GM12878 (cell line): Measurements from ENCODE around the gene PDSS2.

Experiments used
- CHD1 ChIP-seq: IDR thresholded peaks from 2 replicates; pipeline ENCODE4 v1.6.1; 2012; ENCODE audit warnings: low read depth, low read length, improper control_type of control experiment
- CHD4 ChIP-seq: fragments of 200-600 bp; sonication (generic); IDR thresholded peaks from 2 replicates; pipeline ENCODE4 v1.6.1; 2016; ENCODE audit warnings: mild to moderate bottlenecking
- ETV6 ChIP-seq, 2 experiments: fragments of 450-650 bp in 1 of 2; IDR thresholded peaks in 1 of 2; conservative IDR thresholded peaks in 1 of 2; 2 replicates each; pipeline ENCODE4 v1.6.1; 2014; ENCODE audit warnings: antibody characterized with exemption in 1 of 2, borderline replicate concordance in 1 of 2, low read depth in 1 of 2, mild to moderate bottlenecking in 1 of 2, moderate library complexity in 1 of 2
- EZH2 ChIP-seq: IDR thresholded peaks from 2 replicates; pipeline ENCODE4 v1.6.1; 2012; ENCODE audit warnings: low read depth, mild to moderate bottlenecking, control low read depth, inconsistent platforms, low read length, borderline replicate concordance; ENCODE audit not compliant: control insufficient read depth
- MTA2 ChIP-seq: fragments of 450-650 bp; IDR thresholded peaks from 2 replicates; pipeline ENCODE4 v1.6.1; 2016; ENCODE audit warnings: low read depth, mild to moderate bottlenecking, moderate library complexity
- NR2C2 ChIP-seq: IDR thresholded peaks from 2 replicates; pipeline ENCODE4 v1.6.1; 2011; ENCODE audit warnings: borderline replicate concordance, low read depth; ENCODE audit not compliant: control insufficient read depth, insufficient read length
- POLR2A ChIP-seq: IDR thresholded peaks from 2 replicates; pipeline ENCODE4 v1.6.1; 2011; ENCODE audit warnings: low read depth, mild to moderate bottlenecking, low read length
- POLR2AphosphoS5 ChIP-seq: IDR thresholded peaks from 2 replicates; pipeline ENCODE4 v1.6.1; 2011; ENCODE audit warnings: mild to moderate bottlenecking, low read length, inconsistent platforms
- TF ChIP-seq, protein P1 (sequence below), 3 experiments: IDR thresholded peaks in 2 of 3; conservative IDR thresholded peaks in 1 of 3; 2 replicates each; pipeline ENCODE4 v1.5.1; 2011; ENCODE audit warnings: low read depth in 3 of 3, low read length in 3 of 3, mild to moderate bottlenecking in 3 of 3, control low read depth in 2 of 3, moderate library complexity in 2 of 3, inconsistent platforms in 1 of 3, mixed read lengths in 1 of 3; ENCODE audit not compliant: control insufficient read depth in 2 of 3, insufficient read depth in 1 of 3; ENCODE audit errors: extremely low read depth in 1 of 3
- TF ChIP-seq, protein P2 (sequence below): fragments of 450-650 bp; IDR thresholded peaks from 2 replicates; pipeline ENCODE4 v1.6.1; 2017; ENCODE audit warnings: mild to moderate bottlenecking, low read depth, inconsistent platforms; ENCODE audit not compliant: poor library complexity, severe bottlenecking
- TF ChIP-seq, protein P3 (sequence below): IDR thresholded peaks from 2 replicates; pipeline ENCODE4 v1.6.1; 2012; ENCODE audit warnings: low read length, inconsistent platforms

- TF ChIP-seq, protein P1, sequence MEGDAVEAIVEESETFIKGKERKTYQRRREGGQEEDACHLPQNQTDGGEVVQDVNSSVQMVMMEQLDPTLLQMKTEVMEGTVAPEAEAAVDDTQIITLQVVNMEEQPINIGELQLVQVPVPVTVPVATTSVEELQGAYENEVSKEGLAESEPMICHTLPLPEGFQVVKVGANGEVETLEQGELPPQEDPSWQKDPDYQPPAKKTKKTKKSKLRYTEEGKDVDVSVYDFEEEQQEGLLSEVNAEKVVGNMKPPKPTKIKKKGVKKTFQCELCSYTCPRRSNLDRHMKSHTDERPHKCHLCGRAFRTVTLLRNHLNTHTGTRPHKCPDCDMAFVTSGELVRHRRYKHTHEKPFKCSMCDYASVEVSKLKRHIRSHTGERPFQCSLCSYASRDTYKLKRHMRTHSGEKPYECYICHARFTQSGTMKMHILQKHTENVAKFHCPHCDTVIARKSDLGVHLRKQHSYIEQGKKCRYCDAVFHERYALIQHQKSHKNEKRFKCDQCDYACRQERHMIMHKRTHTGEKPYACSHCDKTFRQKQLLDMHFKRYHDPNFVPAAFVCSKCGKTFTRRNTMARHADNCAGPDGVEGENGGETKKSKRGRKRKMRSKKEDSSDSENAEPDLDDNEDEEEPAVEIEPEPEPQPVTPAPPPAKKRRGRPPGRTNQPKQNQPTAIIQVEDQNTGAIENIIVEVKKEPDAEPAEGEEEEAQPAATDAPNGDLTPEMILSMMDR (IDR thresholded peaks at IDR 0.05 in 2 of 3, conservative IDR thresholded peaks at IDR 0.05 in 1 of 3; ENCODE audit: control insufficient read depth in 2 of 3, extremely low read depth in 1 of 3, insufficient read depth in 1 of 3, low read depth in 3 of 3, low read length in 3 of 3) = no peak
- TF ChIP-seq EZH2 (no peak), CHD4 (no peak), POLR2A (no peak), ETV6 (conservative IDR thresholded peaks at IDR 0.05 in 1 of 2, IDR thresholded peaks at IDR 0.05 in 1 of 2; ENCODE audit: borderline replicate concordance in 1 of 2, low read depth in 1 of 2) (no peak), NR2C2 (no peak), CHD1 (no peak), POLR2AphosphoS5 (no peak), MTA2 (no peak)
- TF ChIP-seq, protein P2, sequence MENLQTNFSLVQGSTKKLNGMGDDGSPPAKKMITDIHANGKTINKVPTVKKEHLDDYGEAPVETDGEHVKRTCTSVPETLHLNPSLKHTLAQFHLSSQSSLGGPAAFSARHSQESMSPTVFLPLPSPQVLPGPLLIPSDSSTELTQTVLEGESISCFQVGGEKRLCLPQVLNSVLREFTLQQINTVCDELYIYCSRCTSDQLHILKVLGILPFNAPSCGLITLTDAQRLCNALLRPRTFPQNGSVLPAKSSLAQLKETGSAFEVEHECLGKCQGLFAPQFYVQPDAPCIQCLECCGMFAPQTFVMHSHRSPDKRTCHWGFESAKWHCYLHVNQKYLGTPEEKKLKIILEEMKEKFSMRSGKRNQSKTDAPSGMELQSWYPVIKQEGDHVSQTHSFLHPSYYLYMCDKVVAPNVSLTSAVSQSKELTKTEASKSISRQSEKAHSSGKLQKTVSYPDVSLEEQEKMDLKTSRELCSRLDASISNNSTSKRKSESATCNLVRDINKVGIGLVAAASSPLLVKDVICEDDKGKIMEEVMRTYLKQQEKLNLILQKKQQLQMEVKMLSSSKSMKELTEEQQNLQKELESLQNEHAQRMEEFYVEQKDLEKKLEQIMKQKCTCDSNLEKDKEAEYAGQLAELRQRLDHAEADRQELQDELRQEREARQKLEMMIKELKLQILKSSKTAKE = no peak
- TF ChIP-seq, protein P3, sequence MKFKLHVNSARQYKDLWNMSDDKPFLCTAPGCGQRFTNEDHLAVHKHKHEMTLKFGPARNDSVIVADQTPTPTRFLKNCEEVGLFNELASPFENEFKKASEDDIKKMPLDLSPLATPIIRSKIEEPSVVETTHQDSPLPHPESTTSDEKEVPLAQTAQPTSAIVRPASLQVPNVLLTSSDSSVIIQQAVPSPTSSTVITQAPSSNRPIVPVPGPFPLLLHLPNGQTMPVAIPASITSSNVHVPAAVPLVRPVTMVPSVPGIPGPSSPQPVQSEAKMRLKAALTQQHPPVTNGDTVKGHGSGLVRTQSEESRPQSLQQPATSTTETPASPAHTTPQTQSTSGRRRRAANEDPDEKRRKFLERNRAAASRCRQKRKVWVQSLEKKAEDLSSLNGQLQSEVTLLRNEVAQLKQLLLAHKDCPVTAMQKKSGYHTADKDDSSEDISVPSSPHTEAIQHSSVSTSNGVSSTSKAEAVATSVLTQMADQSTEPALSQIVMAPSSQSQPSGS = no peak
Measured at GRCh38 chr6:107337191-107337741, 122.1 kb downstream of the PDSS2 start.
